H1 (cell line): ENCODE results near the gene BARHL2. TPM values are rescaled to one million over a fixed set of nuclear protein-coding genes. Genes with fewer than 3 reads are reported as not detected.
A peak's percentile ranks its signal among the peaks of the same experiment; 100 is the strongest.

ENCODE experiments used
- CTCF ChIA-PET: fragments of 300-600 bp; sonication (Branson Sonifier 250); formaldehyde crosslinking; loops from one replicate; lab custom pipeline; 2021; ENCODE audit not compliant: partially characterized antibody; lab: Charles Lee
- POLR2A ChIA-PET: fragments of 300-600 bp; sonication (Branson Sonifier 250); formaldehyde crosslinking; loops from one replicate; lab custom pipeline; 2021; ENCODE audit warnings: inconsistent platforms; ENCODE audit not compliant: partially characterized antibody; lab: Charles Lee
- DNase-seq, 2 experiments: peaks; one replicate each; pipeline versions ENCODE4 v3.0.0 to v3.0.0-alpha.2; 2010 to 2022; ENCODE audit warnings: low spot score in 2 of 2, low read depth in 1 of 2, mixed read lengths in 1 of 2
- FAIRE-seq: peaks from 2 replicates; lab custom pipeline; 2011; peaks lifted over from hg19 to GRCh38; lab: Jason Lieb, UNC
- H2AFZ ChIP-seq: 2 replicates; pipeline ENCODE4 v1.8.1; 2012; ENCODE audit warnings: low read length, inconsistent platforms
- H2AK5ac ChIP-seq: 2 replicates; pipeline ENCODE4 v1.6.1; 2013; ENCODE audit warnings: low read depth, low read length
- H2BK120ac ChIP-seq: replicated peaks from 2 replicates; pipeline ENCODE3; 2013; ENCODE audit warnings: low read depth, low read length, inconsistent platforms
- H2BK12ac ChIP-seq: 2 replicates; pipeline ENCODE4 v1.6.1; 2013; ENCODE audit warnings: low read depth, low read length
- H2BK15ac ChIP-seq: 2 replicates; pipeline ENCODE4 v1.6.1; 2013; ENCODE audit warnings: low read length
- H2BK20ac ChIP-seq: 2 replicates; pipeline ENCODE4 v1.6.1; 2013; ENCODE audit warnings: low read length
- H2BK5ac ChIP-seq: 2 replicates; pipeline ENCODE4 v1.6.1; 2013; ENCODE audit warnings: low read depth, low read length
- H3K14ac ChIP-seq: 2 replicates; pipeline ENCODE4 v1.6.1; 2013; ENCODE audit warnings: inconsistent platforms; ENCODE audit not compliant: insufficient read length
- H3K18ac ChIP-seq: 2 replicates; pipeline ENCODE4 v1.6.1; 2013; ENCODE audit warnings: low read length; ENCODE audit errors: extremely low read depth
- H3K23ac ChIP-seq: 2 replicates; pipeline ENCODE4 v1.6.1; 2013; ENCODE audit warnings: inconsistent platforms; ENCODE audit not compliant: insufficient read length
- H3K23me2 ChIP-seq: 2 replicates; pipeline ENCODE4 v1.6.1; 2013; ENCODE audit warnings: low read depth, low read length
- H3K27ac ChIP-seq: 2 replicates; pipeline ENCODE4 v1.6.1; 2011; ENCODE audit warnings: low read depth, low read length, inconsistent platforms
- H3K27me3 ChIP-seq, 4 experiments: replicated peaks in 1 of 4; 1 replicate in 1 of 4; 2 replicates in 3 of 4; pipeline versions ENCODE4 v1.6.1 to v1.8.1; 2011 to 2013; ENCODE audit warnings: low read length in 3 of 4, mild to moderate bottlenecking in 3 of 4, inconsistent platforms in 2 of 4, mixed read lengths in 2 of 4, moderate library complexity in 1 of 4; ENCODE audit not compliant: control insufficient read depth in 3 of 4, insufficient read depth in 3 of 4; ENCODE audit errors: extremely low read depth in 1 of 4
- H3K36me3 ChIP-seq, 4 experiments: 2 replicates each; pipeline versions ENCODE4 v1.6.1 to v1.8.1; 2011 to 2013; ENCODE audit warnings: mild to moderate bottlenecking in 4 of 4, low read length in 3 of 4, moderate library complexity in 2 of 4, control low read depth in 1 of 4, inconsistent platforms in 1 of 4; ENCODE audit not compliant: insufficient read depth in 4 of 4, control insufficient read depth in 2 of 4
- H3K4ac ChIP-seq: replicated peaks from 2 replicates; pipeline ENCODE3; 2013; ENCODE audit warnings: low read length, low read depth, mixed read lengths, inconsistent platforms; ENCODE audit not compliant: insufficient read length
- H3K4me1 ChIP-seq, 4 experiments: replicated peaks in 1 of 4; 1 replicate in 1 of 4; 2 replicates in 3 of 4; pipeline versions ENCODE4 v1.6.1 to v1.8.1; 2011 to 2013; ENCODE audit warnings: low read length in 3 of 4, inconsistent platforms in 2 of 4, mixed read lengths in 1 of 4; ENCODE audit not compliant: insufficient read depth in 4 of 4, control insufficient read depth in 3 of 4
- H3K4me2 ChIP-seq, 2 experiments: 2 replicates each; pipeline versions ENCODE4 v1.6.1 to v1.8.1; 2011 to 2013; ENCODE audit warnings: low read depth in 2 of 2, low read length in 2 of 2, control low read depth in 1 of 2, inconsistent platforms in 1 of 2, mild to moderate bottlenecking in 1 of 2; ENCODE audit not compliant: insufficient read depth in 1 of 2
- H3K4me3 ChIP-seq, 4 experiments: fragments of 200-600, 300-600 bp in 1 of 4; sonication (generic), shearing (Covaris generic), sonication (Bioruptor Twin) in 1 of 4; 2 replicates each; pipeline versions ENCODE4 v1.5.1 to v1.8.1; 2011 to 2016; ENCODE audit warnings: low read length in 4 of 4, low read depth in 3 of 4, control low read depth in 2 of 4, inconsistent platforms in 2 of 4, mild to moderate bottlenecking in 2 of 4, mixed read lengths in 1 of 4, moderate library complexity in 1 of 4; ENCODE audit not compliant: insufficient read depth in 2 of 4; ENCODE audit errors: extremely low read depth in 1 of 4
- H3K56ac ChIP-seq: replicated peaks from 2 replicates; pipeline ENCODE3; 2013; ENCODE audit warnings: low read depth, mild to moderate bottlenecking, mixed read lengths, low read length, inconsistent platforms; ENCODE audit not compliant: insufficient read length
- H3K79me1 ChIP-seq: 2 replicates; pipeline ENCODE4 v1.6.1; 2013; ENCODE audit warnings: low read depth, low read length, control low read depth
- H3K79me2 ChIP-seq, 2 experiments: 2 replicates each; pipeline versions ENCODE4 v1.6.1 to v1.8.1; 2012 to 2013; ENCODE audit warnings: low read length in 2 of 2, mild to moderate bottlenecking in 2 of 2, inconsistent platforms in 1 of 2; ENCODE audit not compliant: insufficient read depth in 2 of 2, control insufficient read depth in 1 of 2
- H3K9ac ChIP-seq, 4 experiments: replicated peaks in 1 of 4; 1 replicate in 1 of 4; 2 replicates in 3 of 4; pipeline versions ENCODE4 v1.6.1 to v1.8.1; 2011 to 2013; ENCODE audit warnings: low read depth in 3 of 4, low read length in 3 of 4, control low read depth in 2 of 4, mild to moderate bottlenecking in 2 of 4, moderate library complexity in 2 of 4, inconsistent platforms in 1 of 4; ENCODE audit errors: extremely low read depth in 1 of 4
- H3K9me3 ChIP-seq, 2 experiments: 2 replicates each; pipeline versions ENCODE4 v1.6.1 to v1.8.1; 2012 to 2013; ENCODE audit warnings: mild to moderate bottlenecking in 2 of 2, moderate library complexity in 2 of 2, control low read depth in 1 of 2, inconsistent platforms in 1 of 2, low read depth in 1 of 2, low read length in 1 of 2, mixed read lengths in 1 of 2; ENCODE audit not compliant: insufficient read depth in 2 of 2
- H4K20me1 ChIP-seq, 2 experiments: replicated peaks in 1 of 2; 2 replicates each; pipeline versions ENCODE3 to v1.8.1; 2011 to 2013; ENCODE audit warnings: inconsistent platforms in 2 of 2, low read length in 2 of 2, mild to moderate bottlenecking in 1 of 2; ENCODE audit not compliant: insufficient read depth in 2 of 2, control insufficient read depth in 1 of 2
- H4K5ac ChIP-seq: 2 replicates; pipeline ENCODE4 v1.6.1; 2013; ENCODE audit warnings: low read length, low read depth, mixed read lengths, inconsistent platforms; ENCODE audit not compliant: insufficient read length
- H4K8ac ChIP-seq: 2 replicates; pipeline ENCODE4 v1.8.0; 2013; ENCODE audit warnings: mild to moderate bottlenecking, moderate library complexity, low read length, inconsistent platforms; ENCODE audit not compliant: insufficient read depth; ENCODE audit errors: extremely low read depth
- H4K91ac ChIP-seq: replicated peaks from 2 replicates; pipeline ENCODE3; 2013; ENCODE audit warnings: low read length, mixed read lengths, inconsistent platforms; ENCODE audit not compliant: insufficient read length
- SRF ChIP-seq: IDR thresholded peaks from 2 replicates; pipeline ENCODE4 v1.6.1; 2011; ENCODE audit warnings: mild to moderate bottlenecking, low read depth, low read length, moderate library complexity
- ZNF274 ChIP-seq: IDR thresholded peaks from 2 replicates; pipeline ENCODE4 v1.7.0; 2012; ENCODE audit warnings: low read length, borderline replicate concordance; ENCODE audit errors: extremely low read depth
- WGBS, 2 experiments: shearing (Covaris generic) in 1 of 2; methylation state at CpG; one replicate each; pipeline versions ENCODE4 v1.1.6 to v1.1.7; 2013 to 2015; ENCODE audit warnings: low lambda C conversion rate in 2 of 2, mixed read lengths in 2 of 2, inconsistent platforms in 1 of 2, low coverage in 1 of 2, missing lambda C conversion rate in 1 of 2; ENCODE audit not compliant: insufficient replicate concordance in 2 of 2, insufficient coverage in 1 of 2, insufficient read length in 1 of 2; ENCODE audit errors: extremely low coverage in 1 of 2, missing lambda C conversion rate in 1 of 2; 5-methylcytosine and 5-hydroxymethylcytosine counted together
- polyA plus RNA-seq, 7 experiments: library from polyadenylated mRNA; depleted of rRNA in 3 of 7; stranded (reverse) in 5 of 7; unstranded in 2 of 7; fragments of >200 nt in 5 of 7; fragments of 200-250 nt in 2 of 7; gene quantifications; 1 replicate in 5 of 7; 2 replicates in 1 of 7; 4 replicates in 1 of 7; pipeline versions ENCODE4 v1.2.1 to v1.2.3, GENCODE V29; 2011 to 2013; ENCODE audit warnings: missing spikeins in 2 of 7, mixed read lengths in 2 of 7
- total RNA-seq: library from RNA; stranded (reverse); fragmentation: NEBNext Ultra II Directional; extraction: Animal tissue kit (Norgen Biotek cat#: 25700); gene quantifications from 2 replicates; pipeline ENCODE4 v1.2.1, GENCODE V29; 2021

BARHL2 gene
- total and polyA plus RNA-seq, 2 of the 8 experiments (the other 6 are each of a cell fraction or from before 2014, with no cell fraction given), result 0.15 TPM; not detected in 1

- H3K18ac ChIP-seq, result no peak overlapping the region
- no peak overlapping the region for H2AK5ac ChIP-seq
- no peak overlapping the region for H2BK15ac ChIP-seq
- H2BK120ac ChIP-seq, result no peak overlapping the region
- WGBS, 2 experiments, result 82% methylated on average over 3 of the region's 3 CpGs; no CpG with 5 or more reads in 1 of the 2 experiments
- no peak overlapping the region for H3K23ac ChIP-seq
- ChIA-PET CTCF (interaction anchor here (0.8 kb wide), 1 partner anchor 42 kb away, joined by 3 read pairs; no protein-coding TSS in a partner anchor), POLR2A (no interaction called here)
- DNase-seq (no peak), FAIRE-seq (no peak)
- peaks cover 0 to 2% (median 0%) of the 10 kb centered on the region in 4 experiments; a peak in 1 of 7 replicates for H3K27me3 ChIP-seq
- TF ChIP-seq SRF (peak; percentile 28; the same call in 1 of the 2 replicates), ZNF274 (no peak)
- H3K4me3 ChIP-seq, result no peak overlapping the region
- H3K4ac ChIP-seq, result no peak overlapping the region
- H3K9ac ChIP-seq, result no peak overlapping the region
- no peaks in the 10 kb centered on the region for H3K9me3 ChIP-seq
- no peaks in the 10 kb centered on the region for H3K36me3 ChIP-seq
- no peak overlapping the region for H3K14ac ChIP-seq
- H3K4me2 ChIP-seq, result no peak overlapping the region
- no peak overlapping the region for H3K27ac ChIP-seq
- H4K91ac ChIP-seq, result no peak overlapping the region
- no peaks in the 10 kb centered on the region for H3K23me2 ChIP-seq
- no peak overlapping the region for H4K5ac ChIP-seq
- H3K79me1 ChIP-seq, result no peaks in the 10 kb centered on the region
- peaks cover 0 to 8% (median 3%) of the 10 kb centered on the region in 4 experiments; a peak in 5 of 7 replicates for H3K4me1 ChIP-seq
- H2BK20ac ChIP-seq, result no peak overlapping the region
- no peak overlapping the region for H2BK5ac ChIP-seq
- no peak overlapping the region for H4K8ac ChIP-seq
- no peaks in the 10 kb centered on the region for H3K79me2 ChIP-seq
- no peak overlapping the region for H3K56ac ChIP-seq
- H2BK12ac ChIP-seq, result no peak overlapping the region
- no peak overlapping the region for H2AFZ ChIP-seq
- no peaks in the 10 kb centered on the region for H4K20me1 ChIP-seq
Observed at GRCh38 chr1:90763506-90763905, 46.4 kb upstream of the BARHL2 start.
